Sigmoid colon (tissue), 7 donors: Measurements from ENCODE around the gene OPN4. TPM values are rescaled to one million over a fixed set of nuclear protein-coding genes. Genes with fewer than 3 reads are reported as not detected.

Experiments used
- DNase-seq: peaks from one replicate; pipeline ENCODE4 v3.0.0-alpha.2; 2019
- H3K27ac ChIP-seq, 4 donors: fragments of 200-600 bp; sonication (generic); one replicate each; pipeline ENCODE4 v1.5.1; 2016 to 2019; ENCODE audit warnings: mild to moderate bottlenecking in 1 of 4
- H3K27me3 ChIP-seq, 3 donors: fragments of 200-600 bp; sonication (generic); one replicate each; pipeline ENCODE4 v1.5.1; 2019; ENCODE audit warnings: mild to moderate bottlenecking in 1 of 3
- H3K36me3 ChIP-seq, 4 donors: fragments of 200-600 bp; sonication (generic); one replicate each; pipeline ENCODE4 v1.5.1; 2016 to 2019
- H3K4me1 ChIP-seq, 4 donors: fragments of 200-600 bp; sonication (generic); one replicate each; pipeline ENCODE4 v1.5.1; 2017 to 2019
- H3K4me3 ChIP-seq, 4 donors: fragments of 200-600 bp; sonication (generic); one replicate each; pipeline ENCODE4 v1.5.1; 2017 to 2019; ENCODE audit warnings: mild to moderate bottlenecking in 2 of 4, moderate library complexity in 1 of 4
- H3K9me3 ChIP-seq, 4 donors: fragments of 200-600 bp in 3 of 4; sonication (generic) in 3 of 4; one replicate each; pipeline versions ENCODE4 v1.5.1 to v1.6.1; 2013 to 2019
- CTCF ChIP-seq, 4 experiments: fragments of 450-650 bp in 3 of 4; fragments of 200-600 bp in 1 of 4; IDR thresholded peaks; one replicate each; pipeline ENCODE4 v1.5.1; 2016 to 2019; ENCODE audit warnings: antibody characterized with exemption in 4 of 4, mild to moderate bottlenecking in 3 of 4, moderate library complexity in 2 of 4
- EP300 ChIP-seq, 4 donors: sonication (generic); formaldehyde crosslinking; IDR thresholded peaks; one replicate each; pipeline ENCODE4 v1.6.1; 2017; ENCODE audit warnings: antibody characterized with exemption in 4 of 4
- POLR2A ChIP-seq, 2 donors: fragments of 450-650 bp; IDR thresholded peaks; one replicate each; pipeline ENCODE4 v1.6.1; 2016; ENCODE audit warnings: antibody characterized with exemption in 2 of 2, mild to moderate bottlenecking in 2 of 2, moderate library complexity in 2 of 2
- POLR2AphosphoS5 ChIP-seq, 4 donors: sonication (generic); formaldehyde crosslinking; IDR thresholded peaks; one replicate each; pipeline ENCODE4 v1.6.1; 2017; ENCODE audit warnings: antibody characterized with exemption in 4 of 4
- WGBS, 2 donors: extraction: QIAGEN DNeasy Blood & Tissue Kit; methylation state at CpG; one replicate each; pipeline ENCODE4 v1.1.7; 2013; 5-methylcytosine and 5-hydroxymethylcytosine counted together
- intact Hi-C: fragments of 100-400 bp; cut with DNase I; formaldehyde crosslinking; loops from one replicate; pipeline ENCODE4 v1.15.1; 2023
- polyA plus RNA-seq, 3 donors: library from polyadenylated mRNA; stranded (reverse); fragments of 200-250 nt; gene quantifications; one replicate each; pipeline ENCODE4 v1.2.3, GENCODE V29; 2013
- total RNA-seq, 4 donors: library from RNA; depleted of rRNA; stranded (reverse); fragments of >200 nt; gene quantifications; one replicate each; pipeline ENCODE4 v1.1.0, GENCODE V29; 2016
- donor health status: healthy with polysubstance abuse.
- donor health status: Bipolar disorder and iron deficiency.
- donor health status: healthy.

The OPN4 gene
- total and polyA plus RNA-seq, 7 donors = 0.04 TPM; not detected in 6

DNA sequence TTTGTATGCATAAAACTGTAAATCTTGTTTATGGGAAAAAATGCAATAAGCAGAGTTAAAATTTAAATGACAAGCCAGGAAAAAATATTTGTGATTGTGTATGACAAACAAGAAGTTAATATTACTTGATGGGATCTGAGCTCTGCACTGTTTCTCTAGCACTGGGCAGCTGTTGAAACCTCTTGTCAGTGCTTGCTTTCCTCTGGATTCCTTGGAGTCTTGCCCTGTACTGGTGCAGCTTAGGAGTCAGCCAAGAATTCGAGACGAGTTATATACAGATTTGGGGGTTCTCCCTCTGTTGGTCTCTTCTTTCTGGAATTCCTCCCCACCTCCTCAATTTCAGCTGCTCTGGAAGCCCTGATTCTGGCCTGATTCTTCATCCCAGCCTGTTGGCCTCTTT lies 24.3 kb upstream of the OPN4 start:
- WGBS, 2 donors = 33 to 45% methylated on average over 2 of the region's 2 CpGs
- H3K27ac ChIP-seq = no peak overlapping the region
- TF ChIP-seq POLR2A (IDR thresholded peaks at IDR 0.05) (no peak), POLR2AphosphoS5 (IDR thresholded peaks at IDR 0.05) (peak in 1 of 4 donors; percentile 12)
- H3K27me3 ChIP-seq = no peaks in the 10 kb centered on the region
- intact Hi-C loops = loop anchor here (5.0 kb wide), 1 partner anchor 108 kb away; the partner anchor contains the start of gene WAPL
- no peak for DNase-seq
- H3K9me3 ChIP-seq = no peaks in the 10 kb centered on the region
- H3K4me3 ChIP-seq = no peak overlapping the region
- H3K4me1 ChIP-seq = peaks cover 0 to 26% (median 14%) of the 10 kb centered on the region in 4 donors
- H3K36me3 ChIP-seq = no peaks in the 10 kb centered on the region

GRCh38 chr10:86632009-86632800 lies 22.1 kb upstream of the OPN4 start:
- H3K36me3 ChIP-seq = no peaks in the 10 kb centered on the region
- no peaks in the 10 kb centered on the region for H3K9me3 ChIP-seq
- peak overlapping the region in 1 of 4 donors; percentile 57 for H3K27ac ChIP-seq
- peaks cover 0 to 26% (median 14%) of the 10 kb centered on the region in 4 donors for H3K4me1 ChIP-seq
- DNase-seq = no peak
- no peaks in the 10 kb centered on the region for H3K27me3 ChIP-seq
- intact Hi-C loops = loop anchor here (5.0 kb wide), 1 partner anchor 110 kb away; the partner anchor contains the start of gene WAPL
- H3K4me3 ChIP-seq = peak overlapping the region; percentile 1 to 49 (median 40)
- 4 to 7% methylated on average over 49 of the region's 49 CpGs for WGBS, 2 donors
- no peak for TF ChIP-seq EP300 (IDR thresholded peaks at IDR 0.05)
- TF ChIP-seq POLR2A (IDR thresholded peaks at IDR 0.05) = no peak
- TF ChIP-seq CTCF (IDR thresholded peaks at IDR 0.05) = peak in 3 of 4 experiments; percentile 23 to 35 (median 32)
- TF ChIP-seq POLR2AphosphoS5 (IDR thresholded peaks at IDR 0.05) = peak in 1 of 4 donors; percentile 17

- H3K36me3 ChIP-seq = no peaks in the 10 kb centered on the region
- H3K27me3 ChIP-seq = no peaks in the 10 kb centered on the region
- H3K4me3 ChIP-seq = no peak overlapping the region
- H3K9me3 ChIP-seq = no peaks in the 10 kb centered on the region
- DNase-seq = no peak
- TF ChIP-seq POLR2A (IDR thresholded peaks at IDR 0.05) (no peak), POLR2AphosphoS5 (IDR thresholded peaks at IDR 0.05) (no peak), EP300 (IDR thresholded peaks at IDR 0.05) (no peak), CTCF (IDR thresholded peaks at IDR 0.05) (no peak)
- WGBS, 2 donors = 38 to 65% methylated on average over 5 of the region's 5 CpGs
- intact Hi-C loops = loop anchor here (5.0 kb wide), 1 partner anchor 111 kb away; the partner anchor contains the start of gene WAPL
- peaks cover 0 to 26% (median 14%) of the 10 kb centered on the region in 4 donors for H3K4me1 ChIP-seq
- H3K27ac ChIP-seq = peak overlapping the region in 1 of 4 donors; percentile 57
These were observed 21.4 kb upstream of the OPN4 start for GRCh38 chr10:86632951-86633350.

DNA sequence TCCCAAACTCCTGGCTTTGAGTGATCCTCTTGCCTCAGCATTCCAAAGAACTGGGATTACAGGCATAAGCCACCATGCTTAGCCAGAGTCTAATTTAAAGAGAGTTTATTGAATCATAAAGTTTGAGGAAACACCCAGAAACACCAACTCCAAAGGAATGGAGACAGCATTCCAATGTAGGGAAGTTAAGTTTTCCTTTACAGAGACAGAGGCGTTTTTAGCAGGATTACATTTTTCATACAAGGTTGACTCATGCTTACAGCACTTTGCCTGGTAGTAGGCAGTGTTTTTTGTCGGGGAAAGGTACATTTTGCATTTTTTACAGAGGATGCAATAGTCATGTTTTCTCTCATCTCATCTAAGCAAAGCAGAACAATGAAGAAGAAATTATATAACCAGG lies 18.9 kb upstream of the OPN4 start:
- Histone ChIP-seq H3K4me3 (no peak overlapping the region), H3K4me1 (peaks cover 0 to 15% (median 6%) of the 10 kb centered on the region in 4 donors), H3K9me3 (no peaks in the 10 kb centered on the region), H3K27ac (peak overlapping the region in 1 of 4 donors; percentile 31), H3K27me3 (no peaks in the 10 kb centered on the region), H3K36me3 (no peaks in the 10 kb centered on the region)
- WGBS, 2 donors = 11 to 47% methylated on average over 2 of the region's 2 CpGs
- no peak for TF ChIP-seq POLR2A (IDR thresholded peaks at IDR 0.05)
- no peak for TF ChIP-seq POLR2AphosphoS5 (IDR thresholded peaks at IDR 0.05)
- TF ChIP-seq CTCF (IDR thresholded peaks at IDR 0.05) = no peak
- TF ChIP-seq EP300 (IDR thresholded peaks at IDR 0.05) = no peak
- no peak for DNase-seq
- intact Hi-C loops = no loop called here

GRCh38 chr10:86636311-86636710 lies 18.0 kb upstream of the OPN4 start:
- H3K36me3 ChIP-seq = no peaks in the 10 kb centered on the region
- TF ChIP-seq POLR2A (IDR thresholded peaks at IDR 0.05) = no peak
- TF ChIP-seq POLR2AphosphoS5 (IDR thresholded peaks at IDR 0.05) = no peak
- no peak for TF ChIP-seq EP300 (IDR thresholded peaks at IDR 0.05)
- no peak for TF ChIP-seq CTCF (IDR thresholded peaks at IDR 0.05)
- no peak overlapping the region for H3K27ac ChIP-seq
- H3K4me1 ChIP-seq = peaks cover 0 to 12% (median 5%) of the 10 kb centered on the region in 4 donors
- H3K4me3 ChIP-seq = no peak overlapping the region
- DNase-seq = no peak
- intact Hi-C loops = no loop called here
- no peaks in the 10 kb centered on the region for H3K9me3 ChIP-seq
- WGBS, 2 donors = 79% methylated on average over 2 of the region's 2 CpGs
- H3K27me3 ChIP-seq = no peaks in the 10 kb centered on the region
